Measurements from ENCODE around the gene SKIC2.
A peak's percentile ranks its signal among the peaks of the same experiment; 100 is the strongest.
"Not testable (repeated sequence)": the region's sequence is repeated elsewhere in the genome, so short reads cannot be mapped to it uniquely, and the experiment has no call there.

SKIC2 gene

GRCh38 chr6:31971993-31972708 lies 13.2 kb downstream of the SKIC2 start, which contains the start of gene DXO:
DXO (minus strand) TSS chr6:31972138; CDS start chr6:31971675, 463 bp downstream.
- peak within 1 kb of the TSS; percentile 75 for H3K4me3 ChIP-seq (replicated peaks; ENCODE audit: low read depth, low read length)
- no peak for TF ChIP-seq CTCF (IDR thresholded peaks at IDR 0.05; ENCODE audit: low read depth, low read length, missing control alignments)
- DNase-seq (ENCODE audit: extremely low read depth, low read depth) = peak; percentile 94

DNA sequence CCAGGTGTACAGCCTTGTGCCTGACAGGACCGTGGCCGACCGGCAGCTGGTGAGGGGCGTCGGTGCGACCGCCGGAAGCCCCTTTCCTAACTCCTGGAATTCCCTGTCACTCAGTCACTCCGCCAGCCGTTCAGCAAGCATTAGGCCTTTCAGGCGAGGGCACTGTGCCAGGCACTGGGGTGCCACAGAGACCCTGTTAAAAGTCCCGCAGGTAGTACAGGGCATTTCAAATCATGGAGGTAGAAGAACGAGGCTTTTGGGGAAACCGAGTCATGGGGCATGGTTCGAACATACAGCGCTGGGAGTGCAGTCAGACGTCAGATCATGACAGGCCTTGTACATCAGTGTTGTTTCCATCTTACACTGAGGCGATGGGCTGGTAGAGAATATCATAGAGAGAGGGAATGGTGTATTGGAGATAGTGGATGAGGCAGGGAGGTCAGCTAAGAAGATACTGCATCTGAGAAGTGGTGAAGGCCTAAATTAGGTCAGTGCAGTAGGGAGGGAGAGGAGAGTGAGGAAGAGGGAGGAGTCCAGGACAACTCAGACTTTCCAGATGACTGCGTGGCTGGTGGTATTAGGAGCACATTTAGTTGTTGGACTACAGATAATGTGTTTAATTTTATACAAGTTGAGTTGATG lies 13.9 kb downstream of the SKIC2 start:
- DNase-seq (ENCODE audit: extremely low read depth, low read depth) = no peak
- peak overlapping the region; percentile 75 for H3K4me3 ChIP-seq (replicated peaks; ENCODE audit: low read depth, low read length)
- TF ChIP-seq CTCF (IDR thresholded peaks at IDR 0.05; ENCODE audit: low read depth, low read length, missing control alignments) = no peak

DNA sequence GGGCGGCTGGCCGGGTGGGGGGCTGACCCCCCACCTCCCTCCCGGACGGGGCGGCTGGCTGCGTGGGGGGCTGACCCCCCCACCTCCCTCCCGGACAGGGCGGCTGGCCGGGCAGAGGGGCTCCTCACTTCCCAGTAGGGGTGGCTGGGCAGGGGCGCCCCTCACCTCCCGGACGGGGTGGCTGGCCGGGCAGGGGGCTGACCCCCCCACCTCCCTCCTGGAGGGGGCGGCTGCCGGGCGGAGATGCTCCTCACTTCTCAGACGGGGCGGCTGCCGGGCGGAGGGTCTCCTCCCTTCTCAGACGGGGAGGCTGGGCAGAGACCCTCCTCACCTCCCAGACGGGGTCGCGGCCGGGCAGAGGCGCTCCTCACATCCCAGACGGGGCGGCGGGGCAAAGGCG lies 17.1 kb downstream of the SKIC2 start:
- not testable (repeated sequence) for H3K4me3 ChIP-seq (replicated peaks; ENCODE audit: low read depth, low read length); DNase-seq (ENCODE audit: extremely low read depth, low read depth)

- TF ChIP-seq CTCF (IDR thresholded peaks at IDR 0.05; ENCODE audit: low read depth, low read length, missing control alignments) = no peak
- no peak for DNase-seq (ENCODE audit: extremely low read depth, low read depth)
- no peak overlapping the region for H3K4me3 ChIP-seq (replicated peaks; ENCODE audit: low read depth, low read length)
These were observed 18.9 kb downstream of the SKIC2 start for GRCh38 chr6:31977816-31978431.

GRCh38 chr6:31978831-31979230 lies 19.9 kb downstream of the SKIC2 start:
- H3K4me3 ChIP-seq (replicated peaks; ENCODE audit: low read depth, low read length) = no peak overlapping the region
- no peak for DNase-seq (ENCODE audit: extremely low read depth, low read depth)
- TF ChIP-seq CTCF (IDR thresholded peaks at IDR 0.05; ENCODE audit: low read depth, low read length, missing control alignments) = no peak

- no peak overlapping the region for H3K4me3 ChIP-seq (replicated peaks; ENCODE audit: low read depth, low read length)
- no peak for DNase-seq (ENCODE audit: extremely low read depth, low read depth)
- no peak for TF ChIP-seq CTCF (IDR thresholded peaks at IDR 0.05; ENCODE audit: low read depth, low read length, missing control alignments)
These were observed 20.4 kb downstream of the SKIC2 start for GRCh38 chr6:31979238-31979898.

- DNase-seq (ENCODE audit: extremely low read depth, low read depth) = not testable (repeated sequence)
These were observed 21.4 kb downstream of the SKIC2 start for GRCh38 chr6:31980195-31980876.

GRCh38 chr6:31980998-31981397 lies 22.0 kb downstream of the SKIC2 start:
- H3K4me3 ChIP-seq (replicated peaks; ENCODE audit: low read depth, low read length); DNase-seq (ENCODE audit: extremely low read depth, low read depth): not testable (repeated sequence)

More at GRCh38 chr6:31980195-31980876, 21.4 kb downstream of the SKIC2 start:
- H3K4me3 ChIP-seq (replicated peaks; ENCODE audit: low read depth, low read length) = not testable (repeated sequence)

GRCh38 chr6:31981744-31982143 lies 22.8 kb downstream of the SKIC2 start, which contains the start of gene C4A:
C4A (plus strand) TSS chr6:31982057; CDS start chr6:31982108, 51 bp downstream.
- H3K4me3 ChIP-seq (replicated peaks; ENCODE audit: low read depth, low read length); DNase-seq (ENCODE audit: extremely low read depth, low read depth): not testable (repeated sequence)

- not testable (repeated sequence) for H3K4me3 ChIP-seq (replicated peaks; ENCODE audit: low read depth, low read length); DNase-seq (ENCODE audit: extremely low read depth, low read depth)
These were observed 30.4 kb downstream of the SKIC2 start for GRCh38 chr6:31989363-31989762.

DNA sequence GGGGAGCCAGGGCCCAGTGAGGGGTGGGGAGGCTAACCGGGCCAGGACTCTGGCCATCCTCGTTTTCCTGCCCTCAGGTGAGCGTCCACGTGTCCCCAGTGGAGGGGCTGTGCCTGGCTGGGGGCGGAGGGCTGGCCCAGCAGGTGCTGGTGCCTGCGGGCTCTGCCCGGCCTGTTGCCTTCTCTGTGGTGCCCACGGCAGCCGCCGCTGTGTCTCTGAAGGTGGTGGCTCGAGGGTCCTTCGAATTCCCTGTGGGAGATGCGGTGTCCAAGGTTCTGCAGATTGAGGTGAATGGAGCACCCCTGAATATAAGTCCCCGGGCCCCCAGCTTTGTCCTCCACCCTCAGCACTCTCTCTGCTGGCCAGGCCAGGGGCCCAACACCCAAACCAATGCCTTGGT lies 35.4 kb downstream of the SKIC2 start:
- not testable (repeated sequence) for H3K4me3 ChIP-seq (replicated peaks; ENCODE audit: low read depth, low read length); DNase-seq (ENCODE audit: extremely low read depth, low read depth)
